ENCODE measurements around the gene PGR. TPM values are rescaled to one million over a fixed set of nuclear protein-coding genes. Genes with fewer than 3 reads are reported as not detected.

The PGR gene
- polyA plus RNA-seq, 1 of the 3 experiments (the other 2 are of a cell fraction), result not detected

DNA sequence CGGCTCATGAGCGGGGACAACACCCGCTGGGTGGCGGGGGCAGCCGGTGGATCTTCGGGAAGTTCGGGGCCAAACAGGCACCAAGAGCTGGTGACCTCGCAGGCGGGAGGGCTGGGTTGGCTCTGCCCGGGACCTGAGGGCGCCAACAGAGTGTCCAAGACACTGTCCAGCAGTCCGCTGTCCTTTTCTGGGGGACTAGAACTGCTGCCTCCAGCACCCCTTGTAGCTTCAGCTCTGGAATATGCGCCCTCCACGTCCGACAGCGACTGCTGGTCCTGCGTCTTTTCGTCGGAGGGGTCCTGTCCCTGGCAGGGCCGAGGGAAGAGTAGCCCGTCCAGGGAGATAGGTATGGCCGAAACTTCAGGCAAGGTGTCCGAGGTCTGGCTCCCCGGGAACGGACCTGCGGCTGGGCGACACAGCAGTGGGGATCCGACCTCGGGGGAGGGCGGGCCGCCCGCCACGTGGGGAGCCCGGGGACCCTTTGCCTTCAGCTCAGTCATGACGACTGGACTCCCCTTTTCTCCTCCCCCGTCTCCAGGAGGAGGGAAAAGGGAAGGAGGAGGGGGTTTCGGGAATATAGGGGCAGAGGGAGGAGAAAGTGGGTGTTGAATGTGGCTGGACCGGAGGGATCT is 926 bp downstream of the PGR start:
- no peaks in the 10 kb centered on the region for H4K20me1 ChIP-seq (ENCODE audit: insufficient read depth)
- H3K36me3 ChIP-seq (replicated peaks in 1 of 2; ENCODE audit: control insufficient read depth in 1 of 2, insufficient read depth in 2 of 2, low read length in 1 of 2), result no peaks in the 10 kb centered on the region
- H3K9me3 ChIP-seq, result no peaks in the 10 kb centered on the region
- ChIA-PET CTCF (interaction anchor here (0.6 to 1.1 kb wide), 2 partner anchors 8 to 306 kb away, joined by 3 read pairs; no protein-coding TSS in a partner anchor), POLR2A (no interaction called here)
- H3K4me1 ChIP-seq (ENCODE audit: control insufficient read depth in 1 of 2, insufficient read depth in 2 of 2, low read depth in 1 of 2, low read length in 1 of 2), result peaks cover 0 to 3% of the 10 kb centered on the region in 2 experiments; a peak in 1 of 4 replicates
- 4% methylated on average over 23 of the region's 38 CpGs for WGBS (ENCODE audit: low lambda C conversion rate)
- H3K9me2 ChIP-seq, result no peaks in the 10 kb centered on the region
- no peak overlapping the region for H3K27ac ChIP-seq (ENCODE audit: low read depth in 2 of 2, low read length in 1 of 2)
- no peak overlapping the region for H2AFZ ChIP-seq (ENCODE audit: low read depth)
- H3K4me3 ChIP-seq (ENCODE audit: low read depth in 2 of 2, low read length in 1 of 2), result no peak overlapping the region
- H3F3A ChIP-seq (replicated peaks; ENCODE audit: insufficient read depth), result no peaks in the 10 kb centered on the region
- H3K9ac ChIP-seq, result no peak overlapping the region
- TF ChIP-seq MXI1 (IDR thresholded peaks at IDR 0.05; ENCODE audit: low read depth, low read length), result no peak
- no peak for TF ChIP-seq FOXJ3 (CRISPR knock-in tag; IDR thresholded peaks at IDR 0.05)
- no peak for TF ChIP-seq RFX5 (IDR thresholded peaks at IDR 0.05; ENCODE audit: low read length)
- TF ChIP-seq USF2 (IDR thresholded peaks at IDR 0.05; ENCODE audit: borderline replicate concordance, low read depth, low read length), result no peak
- no peak for TF ChIP-seq FOSL2 (IDR thresholded peaks at IDR 0.05; ENCODE audit: borderline replicate concordance, low read depth)
- TF ChIP-seq MAX (IDR thresholded peaks at IDR 0.05; ENCODE audit: low read depth), result no peak
- TF ChIP-seq, protein P1, sequence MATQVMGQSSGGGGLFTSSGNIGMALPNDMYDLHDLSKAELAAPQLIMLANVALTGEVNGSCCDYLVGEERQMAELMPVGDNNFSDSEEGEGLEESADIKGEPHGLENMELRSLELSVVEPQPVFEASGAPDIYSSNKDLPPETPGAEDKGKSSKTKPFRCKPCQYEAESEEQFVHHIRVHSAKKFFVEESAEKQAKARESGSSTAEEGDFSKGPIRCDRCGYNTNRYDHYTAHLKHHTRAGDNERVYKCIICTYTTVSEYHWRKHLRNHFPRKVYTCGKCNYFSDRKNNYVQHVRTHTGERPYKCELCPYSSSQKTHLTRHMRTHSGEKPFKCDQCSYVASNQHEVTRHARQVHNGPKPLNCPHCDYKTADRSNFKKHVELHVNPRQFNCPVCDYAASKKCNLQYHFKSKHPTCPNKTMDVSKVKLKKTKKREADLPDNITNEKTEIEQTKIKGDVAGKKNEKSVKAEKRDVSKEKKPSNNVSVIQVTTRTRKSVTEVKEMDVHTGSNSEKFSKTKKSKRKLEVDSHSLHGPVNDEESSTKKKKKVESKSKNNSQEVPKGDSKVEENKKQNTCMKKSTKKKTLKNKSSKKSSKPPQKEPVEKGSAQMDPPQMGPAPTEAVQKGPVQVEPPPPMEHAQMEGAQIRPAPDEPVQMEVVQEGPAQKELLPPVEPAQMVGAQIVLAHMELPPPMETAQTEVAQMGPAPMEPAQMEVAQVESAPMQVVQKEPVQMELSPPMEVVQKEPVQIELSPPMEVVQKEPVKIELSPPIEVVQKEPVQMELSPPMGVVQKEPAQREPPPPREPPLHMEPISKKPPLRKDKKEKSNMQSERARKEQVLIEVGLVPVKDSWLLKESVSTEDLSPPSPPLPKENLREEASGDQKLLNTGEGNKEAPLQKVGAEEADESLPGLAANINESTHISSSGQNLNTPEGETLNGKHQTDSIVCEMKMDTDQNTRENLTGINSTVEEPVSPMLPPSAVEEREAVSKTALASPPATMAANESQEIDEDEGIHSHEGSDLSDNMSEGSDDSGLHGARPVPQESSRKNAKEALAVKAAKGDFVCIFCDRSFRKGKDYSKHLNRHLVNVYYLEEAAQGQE (IDR thresholded peaks at IDR 0.05; ENCODE audit: low read depth, low read length), result no peak
- TF ChIP-seq RAD21 (IDR thresholded peaks at IDR 0.05; ENCODE audit: low read length), result no peak
- TF ChIP-seq ZBTB33 (IDR thresholded peaks at IDR 0.05; ENCODE audit: borderline replicate concordance, low read depth), result no peak
- no peak for TF ChIP-seq RCOR1 (IDR thresholded peaks at IDR 0.05; ENCODE audit: low read length)
- no peak for TF ChIP-seq CHD2 (IDR thresholded peaks at IDR 0.05; ENCODE audit: low read length, partially characterized antibody)
- TF ChIP-seq EZH2phosphoT487 (IDR thresholded peaks at IDR 0.05; ENCODE audit: borderline replicate concordance, low read depth), result no peak
- no peak for TF ChIP-seq JUND (IDR thresholded peaks at IDR 0.05)
- TF ChIP-seq MEF2A (IDR thresholded peaks at IDR 0.05; ENCODE audit: borderline replicate concordance, low read depth), result no peak
- no peak for TF ChIP-seq SMC3 (IDR thresholded peaks at IDR 0.05; ENCODE audit: low read depth, low read length)
- TF ChIP-seq, protein P2, sequence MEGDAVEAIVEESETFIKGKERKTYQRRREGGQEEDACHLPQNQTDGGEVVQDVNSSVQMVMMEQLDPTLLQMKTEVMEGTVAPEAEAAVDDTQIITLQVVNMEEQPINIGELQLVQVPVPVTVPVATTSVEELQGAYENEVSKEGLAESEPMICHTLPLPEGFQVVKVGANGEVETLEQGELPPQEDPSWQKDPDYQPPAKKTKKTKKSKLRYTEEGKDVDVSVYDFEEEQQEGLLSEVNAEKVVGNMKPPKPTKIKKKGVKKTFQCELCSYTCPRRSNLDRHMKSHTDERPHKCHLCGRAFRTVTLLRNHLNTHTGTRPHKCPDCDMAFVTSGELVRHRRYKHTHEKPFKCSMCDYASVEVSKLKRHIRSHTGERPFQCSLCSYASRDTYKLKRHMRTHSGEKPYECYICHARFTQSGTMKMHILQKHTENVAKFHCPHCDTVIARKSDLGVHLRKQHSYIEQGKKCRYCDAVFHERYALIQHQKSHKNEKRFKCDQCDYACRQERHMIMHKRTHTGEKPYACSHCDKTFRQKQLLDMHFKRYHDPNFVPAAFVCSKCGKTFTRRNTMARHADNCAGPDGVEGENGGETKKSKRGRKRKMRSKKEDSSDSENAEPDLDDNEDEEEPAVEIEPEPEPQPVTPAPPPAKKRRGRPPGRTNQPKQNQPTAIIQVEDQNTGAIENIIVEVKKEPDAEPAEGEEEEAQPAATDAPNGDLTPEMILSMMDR (IDR thresholded peaks at IDR 0.05), result no peak
- TF ChIP-seq NRF1 (IDR thresholded peaks at IDR 0.05; ENCODE audit: low read depth, low read length), result no peak
- TF ChIP-seq YY1 (IDR thresholded peaks at IDR 0.05; ENCODE audit: low read depth), result no peak
- no peak for TF ChIP-seq GABPA (IDR thresholded peaks at IDR 0.05; ENCODE audit: low read depth)
- TF ChIP-seq GATA2 (CRISPR knock-in tag; IDR thresholded peaks at IDR 0.05), result no peak
- H3K4me2 ChIP-seq, result no peak overlapping the region
- H3K79me2 ChIP-seq (ENCODE audit: insufficient read depth), result no peaks in the 10 kb centered on the region
- H3K27me3 ChIP-seq (ENCODE audit: insufficient read depth), result peaks cover 34% of the 10 kb centered on the region
- peak; percentile 13 for DNase-seq

Data from SK-N-SH (cell line).